AML-193 (cell line): Measurements from ENCODE around the gene UBR2.
"Not testable (repeated sequence)": the region's sequence is repeated elsewhere in the genome, so short reads cannot be mapped to it uniquely, and the experiment has no call there.

Experiments used
- DNase-seq, 2 experiments: peaks; one replicate each; lab custom pipeline; 2025; lab: John Stamatoyannopoulos, UW

UBR2 gene

DNA sequence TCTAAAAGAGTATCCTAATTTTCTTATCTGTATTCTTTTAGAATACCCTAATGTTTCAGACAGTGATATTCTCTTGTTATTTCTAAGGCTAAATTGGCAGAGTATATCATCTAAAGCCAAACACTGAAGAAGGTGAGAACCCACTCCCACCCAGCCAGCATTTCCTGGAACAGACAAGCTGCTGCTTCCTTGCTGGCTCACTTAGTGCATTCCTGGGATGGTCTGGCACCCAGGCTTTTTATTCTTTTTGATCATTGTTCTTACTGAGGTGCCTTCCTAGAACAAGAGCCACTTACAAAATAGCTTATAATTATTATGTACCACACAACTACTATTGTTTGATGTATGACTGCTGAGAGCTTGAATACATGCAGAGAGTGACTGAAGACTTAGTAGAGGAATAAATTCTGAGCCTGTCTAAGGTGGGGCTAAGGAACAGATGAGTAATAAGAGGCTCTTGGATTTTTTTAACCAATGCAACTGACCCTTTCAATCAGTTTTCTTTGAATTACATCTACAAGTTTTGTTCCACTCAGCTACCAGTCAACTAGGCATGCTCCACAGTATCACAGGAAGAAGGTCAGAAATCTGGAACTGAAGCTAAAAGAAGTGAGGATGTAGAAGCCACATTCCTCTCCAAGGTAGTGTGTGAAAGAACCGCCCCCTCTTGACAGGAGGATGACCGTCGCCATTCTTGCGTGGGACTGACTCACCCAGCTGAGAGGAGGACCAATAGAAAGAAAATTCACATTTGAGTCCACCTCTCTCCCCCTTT lies 128.5 kb downstream of the UBR2 start:
- no peak for DNase-seq

DNA sequence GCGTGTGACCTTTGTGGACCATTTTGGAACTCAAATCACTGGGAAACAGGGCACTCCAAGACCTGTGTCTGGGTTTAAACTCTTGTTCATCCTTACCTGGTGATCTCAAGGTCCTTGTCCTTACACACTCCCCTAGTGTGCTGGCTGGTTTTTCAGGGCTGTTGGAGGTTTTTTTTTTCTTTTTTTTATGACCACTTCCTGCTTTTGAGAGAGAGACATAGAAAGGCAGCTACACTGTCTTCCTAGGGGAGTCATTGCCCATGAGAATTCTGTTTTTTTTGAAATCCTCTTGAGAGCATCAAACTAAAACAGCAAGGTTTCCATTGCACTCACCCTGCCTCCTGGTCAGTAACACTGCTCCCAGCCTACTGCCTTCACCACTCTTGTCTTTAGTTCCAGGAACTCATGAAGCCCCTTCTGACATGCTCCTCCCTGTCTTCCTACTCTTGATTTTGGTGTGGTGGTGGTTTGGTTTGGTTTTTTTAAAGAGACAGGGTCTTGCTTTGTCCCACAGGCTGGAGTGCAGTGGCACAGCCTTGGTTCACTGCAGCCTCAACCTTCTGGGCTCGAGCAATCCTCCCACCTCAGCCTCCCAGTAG lies 130.0 kb downstream of the UBR2 start:
- no peak for DNase-seq

DNA sequence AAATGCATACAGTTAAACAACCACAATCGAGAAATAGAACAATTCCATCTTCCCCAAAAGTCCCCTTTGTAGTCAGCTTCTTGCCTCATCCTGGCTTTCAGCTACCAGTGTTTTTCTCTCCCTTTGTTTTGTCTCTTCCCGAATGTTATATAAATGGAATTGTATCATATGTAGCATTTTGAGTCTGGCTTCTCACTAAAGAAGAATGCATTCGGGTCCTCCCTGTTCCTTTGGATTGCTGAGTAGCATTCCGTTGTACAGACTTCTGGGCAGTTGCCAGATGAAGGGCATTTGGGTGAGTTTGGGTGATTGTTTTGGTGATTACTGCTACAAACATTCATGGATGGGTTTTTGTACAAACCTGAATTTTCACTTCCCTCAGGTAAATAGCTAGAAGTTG lies 130.8 kb downstream of the UBR2 start:
- DNase-seq, result no peak

DNA sequence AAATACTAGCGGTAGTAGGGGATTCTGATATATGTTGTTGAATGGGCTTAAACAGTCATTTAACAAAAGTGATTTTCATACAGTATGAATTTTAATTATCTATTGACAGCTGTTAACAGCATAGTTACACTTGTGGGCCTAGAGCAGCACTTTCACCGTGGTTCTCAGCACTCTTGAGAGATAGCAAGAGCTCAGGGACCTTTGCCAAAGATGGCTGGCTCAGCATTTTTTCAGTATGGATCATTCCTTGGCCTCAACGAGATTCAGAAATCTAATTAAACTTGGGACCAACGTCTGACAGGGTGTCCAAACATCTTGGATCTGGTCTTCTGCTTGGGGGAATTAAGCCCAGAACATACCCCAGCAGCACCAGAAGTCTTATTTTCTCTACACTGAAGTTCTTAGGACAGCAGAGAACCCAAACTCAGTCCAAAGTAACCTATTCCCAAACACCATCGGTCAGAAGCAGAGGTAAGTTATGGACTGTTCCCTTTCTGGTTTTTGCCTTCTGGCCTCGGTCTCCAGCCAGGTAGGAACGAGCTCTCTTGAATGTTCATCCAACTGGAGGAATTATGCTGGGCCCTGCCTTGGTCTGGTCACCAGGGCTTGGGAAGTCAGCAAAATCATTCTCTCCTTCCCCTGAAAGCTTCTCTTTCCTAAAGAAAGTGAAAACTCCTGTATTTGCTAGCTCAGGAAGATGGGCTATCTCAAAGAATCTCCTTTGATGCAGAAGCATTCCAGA lies 132.9 kb downstream of the UBR2 start:
- no peak for DNase-seq

DNA sequence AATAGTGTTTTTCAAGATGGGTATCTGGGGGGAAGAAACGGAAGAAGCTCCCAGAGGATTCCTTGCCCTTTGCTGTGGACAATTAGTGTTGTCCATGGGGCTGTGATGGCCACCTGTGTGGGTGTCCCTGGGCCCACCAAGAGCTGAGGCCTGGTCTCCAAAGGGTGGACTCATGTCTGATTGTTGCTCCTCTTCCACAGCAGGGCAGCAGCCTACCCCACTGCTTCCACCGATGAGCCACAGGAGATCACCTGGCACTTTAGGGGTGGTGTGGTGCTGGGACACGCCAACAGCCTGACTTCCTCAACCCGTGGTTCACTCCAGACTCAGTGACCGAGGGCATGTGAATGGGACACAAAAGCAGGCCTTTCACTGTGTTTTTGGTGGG lies 133.4 kb downstream of the UBR2 start:
- no peak for DNase-seq

GRCh38 chr6:42698217-42698616 lies 134.4 kb downstream of the UBR2 start:
- no peak for DNase-seq

- no peak for DNase-seq
Measured at GRCh38 chr6:42702200-42702599, 138.4 kb downstream of the UBR2 start.

DNA sequence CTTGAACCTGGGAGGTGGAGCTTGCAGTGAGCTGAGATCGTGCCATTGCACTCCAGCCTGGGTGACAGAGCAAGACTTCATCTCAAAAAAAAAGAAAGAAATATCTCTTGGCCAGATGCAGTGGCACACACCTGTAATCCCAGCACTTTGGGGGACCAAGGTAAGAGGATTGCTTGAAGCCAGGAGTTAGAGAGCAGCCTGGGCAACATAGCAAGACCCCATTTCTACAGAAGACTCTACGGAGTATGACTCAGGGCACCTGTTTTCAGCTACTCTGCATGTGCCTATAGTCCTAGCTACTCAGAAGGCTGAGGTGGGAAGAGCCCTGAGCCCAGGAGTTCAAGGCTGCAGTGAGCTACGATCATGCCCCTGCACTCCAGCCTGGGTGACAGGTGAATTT lies 139.0 kb downstream of the UBR2 start:
- not testable (repeated sequence) for DNase-seq

DNA sequence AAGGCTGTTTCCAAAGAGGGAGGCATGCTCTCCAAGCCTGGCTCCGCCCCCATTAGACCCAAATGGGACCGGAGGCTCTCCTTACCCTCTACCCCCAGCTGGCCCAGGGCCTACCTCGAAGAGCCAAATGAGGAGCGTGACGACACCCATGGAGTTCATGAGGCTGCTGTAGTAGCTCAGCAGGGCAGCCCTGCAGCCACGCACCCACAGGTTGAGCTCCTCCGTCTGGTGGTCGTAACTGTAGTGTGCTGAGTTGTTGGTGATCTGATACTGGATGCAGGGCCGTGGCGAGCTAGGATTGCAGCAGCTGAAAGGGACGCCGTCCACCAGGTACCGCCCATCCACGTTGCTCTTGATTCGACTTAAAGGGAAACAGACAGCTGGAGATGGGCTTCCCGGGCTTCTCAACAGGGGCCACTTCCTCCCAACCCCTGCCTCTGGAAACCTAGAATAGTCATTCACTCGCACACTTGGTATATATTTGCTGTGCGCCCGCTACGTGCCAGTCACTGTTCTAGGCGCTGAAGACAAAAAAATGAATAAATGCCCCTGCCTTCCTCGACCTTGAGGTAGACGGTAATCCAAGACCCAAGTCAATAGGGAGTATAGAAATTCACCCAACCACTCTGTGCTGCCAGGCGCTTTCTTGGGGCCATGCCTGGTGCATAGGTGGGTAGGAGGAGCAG lies 140.6 kb downstream of the UBR2 start:
- DNase-seq, result no peak

DNA sequence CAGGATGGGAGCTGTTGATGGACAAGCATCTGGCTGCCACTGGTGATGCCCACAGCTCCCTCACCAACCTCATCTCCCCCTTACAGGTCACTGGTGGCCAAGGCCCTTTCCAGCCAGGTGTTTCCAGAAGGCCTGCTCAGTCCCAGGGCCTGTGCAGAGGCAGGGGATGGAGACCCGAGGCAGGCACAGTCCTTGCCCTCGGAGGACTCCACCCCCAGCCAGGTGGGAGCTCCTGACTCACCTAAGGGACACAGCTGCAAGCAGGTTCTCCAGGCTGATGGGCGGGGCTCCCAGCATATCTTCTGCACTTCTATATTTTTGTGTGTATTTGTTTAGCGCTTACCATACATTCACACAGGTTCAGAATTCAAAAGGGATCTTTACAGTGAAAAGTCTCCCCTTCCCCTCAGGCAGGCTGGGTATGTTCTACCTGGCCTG lies 141.1 kb downstream of the UBR2 start:
- DNase-seq, result no peak

DNA sequence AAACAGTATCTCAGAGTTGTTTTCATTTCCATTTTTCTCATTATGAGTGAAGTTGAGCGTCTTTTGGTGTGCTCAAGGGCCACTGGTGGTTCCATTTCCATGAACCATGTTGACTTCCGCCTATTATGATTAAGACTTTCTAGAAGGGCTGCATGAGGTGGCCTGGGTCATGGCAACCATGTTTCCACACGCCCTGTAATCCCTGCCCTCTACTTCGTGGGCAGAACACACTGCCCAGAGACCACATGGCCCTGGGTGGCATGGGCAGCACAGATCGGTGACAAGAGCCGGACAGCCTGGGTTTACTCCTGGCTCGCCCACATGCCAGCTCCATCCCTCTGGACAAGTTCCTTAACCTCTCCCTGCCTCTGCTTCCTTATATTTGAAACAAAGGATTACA lies 143.8 kb downstream of the UBR2 start:
- no peak for DNase-seq

DNA sequence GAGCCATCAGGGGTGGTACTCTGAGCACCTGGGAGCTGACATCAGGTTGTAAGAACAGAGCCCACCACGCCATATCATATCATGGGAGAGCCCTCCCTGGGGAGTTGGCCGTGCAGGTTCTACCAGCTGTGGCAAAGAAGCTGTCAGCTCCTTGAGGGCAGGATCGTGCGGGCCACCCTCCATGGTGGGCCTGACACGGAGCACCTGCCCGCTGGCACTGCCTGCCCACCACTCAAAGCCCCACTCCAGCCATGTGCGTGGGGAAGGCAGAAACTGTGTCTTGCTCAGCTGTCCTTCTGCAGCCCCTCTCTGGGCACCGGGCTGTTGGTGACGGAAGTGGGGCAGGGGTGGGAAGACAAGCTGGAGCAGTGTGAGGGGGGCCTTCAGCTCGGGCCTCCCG lies 144.3 kb downstream of the UBR2 start:
- no peak for DNase-seq

- no peak for DNase-seq
Measured at GRCh38 chr6:42709871-42710270, 146.0 kb downstream of the UBR2 start.

- DNase-seq, result no peak
Measured at GRCh38 chr6:42710316-42710715, 146.5 kb downstream of the UBR2 start.

GRCh38 chr6:42711930-42712329 lies 148.1 kb downstream of the UBR2 start:
- DNase-seq, result no peak

- DNase-seq, result no peak
Measured at GRCh38 chr6:42714098-42714761, 150.4 kb downstream of the UBR2 start.

- no peak for DNase-seq
Measured at GRCh38 chr6:42715871-42716270, 152.0 kb downstream of the UBR2 start.

DNA sequence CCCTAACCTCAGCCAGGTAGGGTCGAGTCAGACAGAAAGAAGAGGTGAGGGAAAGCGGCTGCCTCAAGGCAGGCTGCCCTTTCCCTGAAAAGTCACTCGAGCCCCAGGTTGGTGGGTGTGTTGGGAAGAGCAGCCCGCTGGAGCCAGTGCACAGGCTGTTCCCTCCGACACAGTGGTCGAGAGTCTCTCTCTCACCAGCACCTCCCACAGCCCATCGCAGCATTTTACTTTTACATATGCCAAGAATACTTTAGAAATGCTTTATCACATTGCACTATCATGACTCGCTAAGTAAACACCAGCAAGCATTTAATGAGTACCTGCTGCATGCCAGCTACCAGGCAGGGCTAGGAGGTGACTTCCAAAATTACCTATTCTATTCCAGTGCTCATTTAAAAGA lies 156.9 kb downstream of the UBR2 start:
- DNase-seq, result no peak

GRCh38 chr6:42722497-42722896 lies 158.7 kb downstream of the UBR2 start, which contains the start of gene PRPH2:
Gene PRPH2 (minus strand): TSS chr6:42722597. CDS start chr6:42722334, 263 bp downstream.
- DNase-seq, result no peak

- DNase-seq, result no peak
Measured at GRCh38 chr6:42724825-42725224, 161.0 kb downstream of the UBR2 start.

- no peak for DNase-seq
Measured at GRCh38 chr6:42726026-42726425, 162.2 kb downstream of the UBR2 start.
